ENCODE results near the gene CX3CL1.
"Not testable (repeated sequence)": the region's sequence is repeated elsewhere in the genome, so short reads cannot be mapped to it uniquely, and the experiment has no call there.

CX3CL1 gene

DNA sequence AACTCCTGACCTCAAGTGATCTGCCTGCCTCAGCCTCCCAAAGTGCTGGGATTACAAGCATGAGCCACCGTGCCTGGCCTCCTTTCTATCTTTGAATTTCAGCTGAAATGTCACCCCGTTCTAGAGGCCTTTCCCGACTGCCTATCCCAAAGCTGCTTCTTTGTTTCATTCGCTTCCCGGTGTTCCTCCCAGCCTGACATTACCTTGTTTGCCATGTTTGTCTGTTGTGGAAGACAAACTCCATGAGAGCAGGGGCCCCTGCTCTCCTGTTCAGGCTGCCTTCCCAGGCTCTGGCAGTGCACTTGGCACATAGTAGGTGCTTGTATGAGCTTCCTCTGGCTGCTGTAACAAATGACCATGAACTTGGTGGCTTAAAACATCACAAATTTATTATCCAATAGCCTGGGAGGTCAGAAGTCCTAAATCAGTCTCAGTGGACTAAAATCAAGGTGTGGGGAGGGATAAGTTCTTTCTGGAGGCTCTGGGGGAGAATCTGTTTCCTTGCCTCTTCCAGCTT, 16.3 kb upstream of the CX3CL1 start:
- no peak for DNase-seq (ENCODE audit: low read depth)
- no peak overlapping the region for H3K4me3 ChIP-seq (ENCODE audit: low read depth, low read length)

DNA sequence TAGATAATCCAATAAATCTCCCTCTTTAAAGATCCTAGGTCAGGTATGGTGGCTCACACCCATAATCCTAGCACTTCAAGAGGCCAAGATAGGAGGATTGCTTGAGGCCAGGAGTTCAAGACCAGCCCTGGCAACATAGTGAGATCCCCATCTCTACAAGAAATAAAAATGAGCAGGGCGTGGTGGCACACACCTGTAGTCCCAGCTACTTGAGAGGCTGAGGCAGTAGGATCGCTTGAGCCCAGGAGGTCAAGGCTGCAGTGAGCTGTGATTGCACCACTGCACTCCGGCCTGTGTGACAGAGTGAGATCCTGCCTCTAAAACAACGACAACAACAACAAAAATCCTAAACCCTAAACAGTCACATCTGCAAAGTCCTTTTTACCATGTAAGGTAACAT, 15.7 kb upstream of the CX3CL1 start:
- DNase-seq (ENCODE audit: low read depth): no peak

DNA sequence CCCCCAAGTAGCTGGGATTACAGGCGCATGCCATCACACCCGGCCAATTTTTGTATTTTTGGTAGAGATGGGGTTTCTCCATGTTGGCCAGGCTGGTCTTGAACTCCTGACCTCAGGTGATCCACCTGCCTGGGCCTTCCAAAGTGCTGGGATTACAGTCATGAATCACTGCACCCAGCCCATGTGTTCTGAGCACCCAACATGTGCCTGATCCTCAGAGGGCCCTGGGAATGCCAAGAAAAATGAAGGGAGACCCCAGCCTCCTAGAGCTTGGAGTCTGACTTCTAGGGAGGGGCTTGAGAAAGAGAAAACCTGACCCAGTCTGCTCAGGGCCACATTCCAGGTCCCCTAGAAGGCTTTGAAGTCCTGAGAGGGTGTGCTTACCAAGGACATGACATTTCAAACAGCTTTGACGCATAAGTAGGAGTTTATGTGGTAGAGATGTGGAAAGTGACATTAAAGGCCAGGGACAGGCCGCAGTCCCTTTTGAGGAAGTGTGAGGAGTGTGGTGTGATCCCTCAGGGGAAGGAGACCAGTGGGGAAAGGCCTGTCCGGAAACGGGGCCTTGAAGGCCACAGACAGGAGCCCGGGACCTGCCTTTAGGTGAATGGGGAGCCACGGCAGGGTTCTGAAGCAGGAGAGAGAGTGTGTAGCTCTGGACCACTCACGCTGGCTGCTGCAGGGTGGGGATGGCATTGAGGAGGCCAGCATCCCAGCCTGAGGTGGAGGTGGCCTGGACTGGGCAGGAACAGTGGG, 14.8 kb upstream of the CX3CL1 start:
- no peak overlapping the region for H3K4me3 ChIP-seq (ENCODE audit: low read depth, low read length)
- DNase-seq (ENCODE audit: low read depth): no peak

More for the DNA sequence above, 15.7 kb upstream of the CX3CL1 start:
- no peak overlapping the region for H3K4me3 ChIP-seq (ENCODE audit: low read depth, low read length)

DNA sequence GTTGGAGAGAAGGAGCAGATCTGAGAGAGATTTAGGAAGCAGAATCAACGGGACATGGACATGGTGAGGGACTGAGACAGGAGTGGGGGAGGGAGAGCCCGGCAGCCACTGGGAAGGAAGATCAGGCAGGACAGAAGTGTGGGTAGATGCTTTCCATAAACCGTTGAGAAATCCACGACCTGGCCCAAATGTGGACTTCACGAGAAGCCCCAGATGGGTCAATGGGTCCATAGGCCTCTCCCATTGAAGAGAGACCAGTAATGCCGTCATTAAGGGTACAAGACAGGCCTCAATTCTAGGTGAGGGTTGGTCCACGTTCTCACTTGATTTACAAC, 14.2 kb upstream of the CX3CL1 start:
- no peak for DNase-seq (ENCODE audit: low read depth)
- H3K4me3 ChIP-seq (ENCODE audit: low read depth, low read length): no peak overlapping the region

DNA sequence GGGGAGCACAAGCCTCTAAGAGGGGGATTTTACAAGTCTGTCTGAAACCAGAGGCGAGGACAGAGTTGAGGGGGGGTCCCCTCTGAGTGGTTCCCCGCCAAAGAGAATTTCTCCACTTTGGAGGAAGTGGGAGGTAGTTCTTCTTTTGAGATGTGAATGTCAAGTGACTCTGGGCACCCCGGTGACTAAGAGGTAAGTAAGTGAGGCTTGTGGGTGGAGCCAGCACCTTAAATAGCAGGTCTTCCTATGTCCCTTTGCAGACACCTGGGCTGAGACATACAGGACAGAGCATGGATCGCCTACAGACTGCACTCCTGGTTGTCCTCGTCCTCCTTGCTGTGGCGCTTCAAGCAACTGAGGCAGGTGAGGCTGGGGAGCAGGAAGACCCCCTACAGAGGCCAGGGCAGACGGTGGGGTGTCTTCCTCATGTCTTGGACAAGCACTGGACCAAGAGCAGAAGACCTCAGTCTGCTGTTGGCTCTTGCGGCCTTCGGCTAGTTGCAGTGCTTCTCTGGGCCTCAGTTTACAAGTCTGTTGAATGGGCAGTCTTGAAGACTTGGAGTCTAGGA, 13.7 kb upstream of the CX3CL1 start, which contains the start of gene CCL22:
CCL22 (plus strand) TSS at position 257 of the 569 bp plus-strand sequence; CDS start at position 291, 34 bp downstream.
- DNase-seq (ENCODE audit: low read depth): no peak
- no peak within 1 kb of the TSS for H3K4me3 ChIP-seq (ENCODE audit: low read depth, low read length)

DNA sequence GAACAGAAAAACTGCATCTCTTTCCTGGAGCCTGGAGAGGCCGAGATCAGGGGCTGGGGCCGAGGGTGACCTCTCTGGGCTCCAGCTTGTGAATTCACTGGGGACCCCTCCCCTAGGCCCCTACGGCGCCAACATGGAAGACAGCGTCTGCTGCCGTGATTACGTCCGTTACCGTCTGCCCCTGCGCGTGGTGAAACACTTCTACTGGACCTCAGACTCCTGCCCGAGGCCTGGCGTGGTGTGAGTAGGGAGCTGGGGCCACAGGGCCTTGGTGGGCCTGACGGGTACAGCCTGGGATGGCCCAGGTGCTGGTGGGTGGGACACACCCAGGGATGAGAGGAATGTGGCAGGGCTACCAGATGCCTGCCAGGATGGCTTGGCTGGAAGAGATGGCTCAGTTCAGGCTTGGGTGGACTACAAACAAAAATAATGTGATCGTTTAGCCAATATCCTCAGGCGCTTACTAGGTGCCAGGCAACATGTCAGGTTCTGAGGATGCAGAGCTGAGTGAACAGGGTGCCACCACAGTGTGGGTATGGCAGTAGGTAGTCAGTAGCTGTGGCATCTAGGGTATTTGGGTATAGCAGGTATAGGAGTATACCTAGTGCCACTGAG, 11.9 kb upstream of the CX3CL1 start:
- DNase-seq (ENCODE audit: low read depth): no peak

DNA sequence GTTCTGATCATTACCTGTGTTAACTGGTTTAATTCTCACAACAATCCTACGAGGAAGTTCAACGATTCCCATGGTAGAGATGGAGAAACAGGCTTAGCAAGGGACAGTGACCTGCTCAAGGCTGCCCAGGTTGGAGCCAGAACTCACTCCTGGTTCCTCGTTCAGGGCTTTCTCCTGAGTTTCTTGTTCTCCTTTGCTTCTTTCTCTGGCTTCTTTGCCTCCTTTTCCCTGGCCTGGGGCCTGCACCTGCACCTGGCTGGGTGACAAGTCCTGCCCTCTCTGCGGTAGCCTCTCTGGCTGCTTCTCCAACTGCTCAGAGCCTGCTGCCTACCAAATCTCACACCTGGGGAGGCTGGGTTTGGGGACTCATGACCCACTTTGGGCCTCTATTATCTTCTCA, 10.9 kb upstream of the CX3CL1 start:
- no peak overlapping the region for H3K4me3 ChIP-seq (ENCODE audit: low read depth, low read length)
- no peak for DNase-seq (ENCODE audit: low read depth)

More for the DNA sequence above, 11.9 kb upstream of the CX3CL1 start:
- H3K4me3 ChIP-seq (ENCODE audit: low read depth, low read length): no peak overlapping the region

DNA sequence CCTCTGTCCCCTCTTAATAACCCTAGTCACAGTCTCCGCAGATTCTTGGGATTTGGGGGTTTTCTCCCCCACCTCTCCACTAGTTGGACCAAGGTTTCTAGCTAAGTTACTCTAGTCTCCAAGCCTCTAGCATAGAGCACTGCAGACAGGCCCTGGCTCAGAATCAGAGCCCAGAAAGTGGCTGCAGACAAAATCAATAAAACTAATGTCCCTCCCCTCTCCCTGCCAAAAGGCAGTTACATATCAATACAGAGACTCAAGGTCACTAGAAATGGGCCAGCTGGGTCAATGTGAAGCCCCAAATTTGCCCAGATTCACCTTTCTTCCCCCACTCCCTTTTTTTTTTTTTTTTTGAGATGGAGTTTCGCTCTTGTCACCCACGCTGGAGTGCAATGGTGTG, 8.1 kb upstream of the CX3CL1 start:
- no peak for DNase-seq (ENCODE audit: low read depth)
- no peak overlapping the region for H3K4me3 ChIP-seq (ENCODE audit: low read depth, low read length)

DNA sequence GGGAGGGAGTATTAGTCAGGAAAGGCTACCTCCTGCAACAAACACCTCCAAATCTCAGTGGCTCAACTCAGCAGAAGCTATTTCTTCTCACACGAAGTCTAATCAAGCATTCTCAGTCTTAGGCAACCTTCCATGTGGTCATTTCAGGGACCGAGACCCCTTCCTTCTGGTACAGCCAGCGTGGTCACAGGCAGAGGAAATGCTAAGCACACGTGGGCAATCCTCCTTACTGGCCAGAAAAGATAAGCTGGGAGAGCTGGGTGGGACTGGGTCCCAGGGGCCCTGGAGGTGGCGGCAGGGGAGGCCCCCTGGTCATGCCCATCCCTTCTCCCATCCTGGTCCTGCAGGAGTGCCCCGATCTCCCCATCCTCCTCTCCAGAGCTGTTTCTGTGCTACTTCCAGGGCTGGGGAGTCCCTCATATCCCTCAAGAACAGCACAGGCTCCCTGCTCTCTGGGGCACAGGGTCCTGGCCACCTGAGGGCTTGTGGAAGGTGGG, 5.7 kb upstream of the CX3CL1 start:
- H3K4me3 ChIP-seq (ENCODE audit: low read depth, low read length): no peak overlapping the region
- DNase-seq (ENCODE audit: low read depth): no peak

DNA sequence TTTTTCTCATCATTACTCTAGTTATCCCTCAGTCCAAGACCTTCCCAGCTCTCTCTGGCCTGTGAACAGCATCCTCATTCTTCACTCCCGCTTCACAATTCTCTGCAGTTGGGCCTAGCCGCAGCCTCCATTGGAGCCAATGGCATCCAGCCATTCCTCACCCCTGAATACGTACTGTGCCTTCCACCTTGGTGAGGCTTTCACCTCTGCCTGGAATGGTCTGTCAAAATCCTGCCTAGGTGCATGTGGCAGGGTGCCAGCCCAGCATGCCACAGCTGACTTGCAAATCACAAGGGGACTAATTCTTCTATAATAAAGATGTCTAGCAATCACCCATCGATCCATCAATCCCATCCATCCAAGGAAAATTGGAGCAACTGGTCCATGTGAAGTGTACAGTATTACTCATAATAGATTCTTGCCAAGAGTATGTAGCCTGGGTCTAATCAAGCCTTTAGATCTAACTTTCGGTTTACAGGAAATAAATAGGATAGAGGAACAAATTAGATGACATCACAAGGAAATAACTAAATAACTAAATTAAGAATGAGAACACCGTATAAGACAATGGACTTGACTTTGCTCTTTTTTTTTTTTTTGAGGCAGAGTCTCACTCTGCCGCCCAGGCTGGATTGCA, 5.1 kb upstream of the CX3CL1 start:
- no peak overlapping the region for H3K4me3 ChIP-seq (ENCODE audit: low read depth, low read length)
- DNase-seq (ENCODE audit: low read depth): no peak

DNA sequence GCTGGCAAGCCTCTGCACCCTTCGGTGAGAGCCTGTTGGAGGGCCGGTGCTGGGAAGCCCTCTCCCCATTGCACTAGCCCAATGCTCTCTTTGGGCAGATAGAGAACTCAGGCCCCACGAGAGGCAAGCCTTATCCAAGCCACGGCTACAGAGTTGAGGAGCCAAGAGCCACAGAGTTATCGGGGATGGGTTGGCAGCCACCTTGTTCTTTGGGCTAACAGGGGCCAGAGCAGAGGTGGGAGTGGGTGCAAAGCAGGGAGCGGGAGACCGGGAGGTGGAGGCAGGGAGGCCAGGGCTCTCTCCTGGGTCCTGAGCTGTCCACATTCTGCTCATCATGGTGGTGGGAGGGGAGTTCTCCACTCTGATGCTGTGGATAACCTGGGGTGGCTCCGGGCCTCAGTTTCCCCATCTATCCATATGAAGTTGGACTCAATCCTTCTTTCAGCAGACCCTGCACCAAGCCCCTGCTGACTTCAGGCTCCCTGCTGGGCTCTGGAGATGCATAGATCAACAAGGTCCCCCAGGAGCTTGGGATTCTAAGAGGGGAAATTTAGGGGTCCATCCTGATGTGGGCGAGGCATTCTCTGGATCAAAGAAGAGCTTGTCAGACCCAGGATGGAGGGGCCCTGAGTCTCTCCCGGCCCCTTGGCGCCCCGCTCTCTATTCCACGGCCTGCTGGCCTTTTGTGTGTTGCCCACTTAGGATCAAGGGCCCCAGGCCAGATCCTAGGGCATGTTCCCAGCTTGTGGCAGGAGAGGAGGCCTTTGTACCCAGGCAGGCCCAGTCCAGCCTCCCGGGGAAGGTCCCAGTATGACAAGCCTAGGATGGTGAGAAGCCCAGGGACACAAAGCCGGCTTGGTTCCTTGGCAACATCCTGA, 557 bp upstream of the CX3CL1 start:
- H3K4me3 ChIP-seq (ENCODE audit: low read depth, low read length): peak overlapping the region; percentile 25
- DNase-seq (ENCODE audit: low read depth): no peak

DNA sequence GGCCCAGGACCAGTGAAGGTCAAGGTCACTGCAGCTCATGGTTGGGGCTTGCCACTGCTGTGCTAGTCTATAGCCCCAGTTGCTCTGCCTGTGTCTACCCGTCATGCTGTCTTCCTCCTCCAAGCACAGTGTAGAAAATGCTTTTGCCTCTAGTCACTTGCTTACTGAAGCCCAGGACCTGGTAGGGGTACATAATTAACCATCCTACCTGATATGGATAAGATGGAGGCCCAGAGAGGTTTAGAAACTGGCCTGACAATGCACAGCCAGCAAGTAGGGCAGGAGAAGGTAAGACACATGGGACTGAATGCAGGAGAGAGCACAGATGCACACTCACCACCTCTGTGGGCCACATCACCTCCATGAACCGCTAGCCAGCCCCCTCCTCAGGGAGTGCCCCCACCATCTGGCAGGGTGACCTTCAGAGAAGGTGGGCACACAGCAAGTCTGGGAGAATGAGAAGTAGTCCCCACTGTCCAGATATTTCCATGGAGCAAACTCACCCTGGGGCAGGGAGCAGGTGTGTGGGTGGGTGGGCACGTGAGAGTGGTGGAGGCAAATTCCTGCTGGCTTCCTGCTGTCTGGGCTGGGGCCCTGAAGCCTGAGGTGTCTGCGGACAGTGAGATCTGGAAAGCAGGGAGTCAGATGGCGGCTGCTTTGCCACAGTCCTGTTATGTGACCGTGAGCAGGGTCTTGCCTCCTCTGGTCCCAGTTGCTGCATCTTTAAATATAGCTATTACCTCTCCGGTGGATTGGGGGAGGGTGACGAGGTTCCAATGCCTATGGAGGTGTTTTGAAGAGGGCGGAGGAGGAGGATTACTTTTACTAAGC, 1.0 kb downstream of the CX3CL1 start:
- no peak overlapping the region for H3K4me3 ChIP-seq (ENCODE audit: low read depth, low read length)
- no peak for DNase-seq (ENCODE audit: low read depth)

DNA sequence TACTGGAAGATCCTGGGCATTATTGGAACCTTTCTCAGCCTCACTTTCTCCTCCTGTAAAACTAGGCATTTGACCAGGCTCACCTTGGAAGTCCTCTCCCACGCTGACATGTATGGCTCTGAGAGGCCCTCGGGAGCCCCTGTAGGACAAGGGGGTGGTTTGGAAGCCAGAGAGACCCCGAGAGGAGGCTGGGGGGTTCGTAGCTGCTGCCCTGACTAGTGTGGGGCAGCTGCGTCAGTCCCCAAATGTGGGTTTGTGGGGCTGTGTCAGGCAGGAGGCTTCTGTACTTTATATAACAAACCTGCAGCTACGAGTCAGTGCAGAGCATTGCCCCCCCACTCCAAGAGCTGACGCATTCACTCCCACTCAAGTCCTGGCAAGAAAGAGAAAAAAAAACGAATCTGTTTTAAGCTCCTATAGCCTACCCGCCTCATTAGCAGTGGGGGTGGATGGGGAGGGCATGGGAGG, 1.8 kb downstream of the CX3CL1 start:
- no peak overlapping the region for H3K4me3 ChIP-seq (ENCODE audit: low read depth, low read length)
- DNase-seq (ENCODE audit: low read depth): no peak

DNA sequence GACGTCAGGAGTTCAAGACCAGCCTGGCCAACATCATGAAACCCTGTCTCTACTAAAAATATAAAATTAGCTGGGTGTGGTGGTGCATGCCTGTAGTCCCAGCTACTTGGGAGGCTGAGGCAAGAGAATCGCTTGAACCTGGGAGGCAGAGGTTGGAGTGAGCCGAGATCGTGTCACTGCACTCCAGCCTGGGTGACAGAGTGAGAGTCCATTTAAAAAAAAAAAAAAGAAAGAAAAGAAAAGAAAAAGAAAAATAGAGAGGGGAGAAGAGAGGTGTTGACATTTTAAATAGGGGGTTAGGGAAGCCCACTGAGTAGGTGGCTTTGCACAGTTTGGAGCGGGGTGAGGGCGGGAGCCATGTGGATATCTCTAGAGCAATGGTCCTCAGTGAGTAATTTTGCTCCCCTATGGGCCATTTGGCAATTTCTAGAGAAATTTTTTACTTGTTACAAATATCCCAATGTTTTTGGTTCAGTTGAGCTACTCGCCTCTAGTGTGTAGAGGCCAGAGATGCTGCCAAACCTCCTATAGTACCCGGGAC, 2.7 kb downstream of the CX3CL1 start:
- not testable (repeated sequence) for DNase-seq (ENCODE audit: low read depth); H3K4me3 ChIP-seq (ENCODE audit: low read depth, low read length)

DNA sequence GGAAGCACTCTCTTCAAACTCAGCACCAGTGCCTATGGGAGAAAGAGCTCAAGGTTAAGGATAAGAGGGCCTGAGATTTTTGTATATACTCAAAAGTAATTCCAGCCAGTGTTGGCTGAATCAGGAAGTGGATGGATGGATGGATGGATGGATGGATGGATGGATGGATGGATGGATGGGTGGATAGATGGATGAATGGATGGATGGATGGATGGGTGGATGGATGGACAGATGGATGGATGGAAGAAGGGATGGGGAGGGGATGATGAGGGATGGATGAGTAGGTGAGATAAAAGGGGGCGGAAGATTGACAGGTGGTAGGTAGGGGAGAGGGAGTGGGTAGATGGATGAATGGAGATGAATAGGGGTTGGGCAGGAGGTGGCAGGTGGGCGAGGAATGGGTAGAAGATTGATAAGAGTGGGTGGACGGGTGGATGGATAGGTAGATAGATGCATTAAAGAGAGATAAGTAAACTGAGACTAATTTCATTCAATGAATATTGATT, 4.1 kb downstream of the CX3CL1 start:
- no peak for DNase-seq (ENCODE audit: low read depth)

DNA sequence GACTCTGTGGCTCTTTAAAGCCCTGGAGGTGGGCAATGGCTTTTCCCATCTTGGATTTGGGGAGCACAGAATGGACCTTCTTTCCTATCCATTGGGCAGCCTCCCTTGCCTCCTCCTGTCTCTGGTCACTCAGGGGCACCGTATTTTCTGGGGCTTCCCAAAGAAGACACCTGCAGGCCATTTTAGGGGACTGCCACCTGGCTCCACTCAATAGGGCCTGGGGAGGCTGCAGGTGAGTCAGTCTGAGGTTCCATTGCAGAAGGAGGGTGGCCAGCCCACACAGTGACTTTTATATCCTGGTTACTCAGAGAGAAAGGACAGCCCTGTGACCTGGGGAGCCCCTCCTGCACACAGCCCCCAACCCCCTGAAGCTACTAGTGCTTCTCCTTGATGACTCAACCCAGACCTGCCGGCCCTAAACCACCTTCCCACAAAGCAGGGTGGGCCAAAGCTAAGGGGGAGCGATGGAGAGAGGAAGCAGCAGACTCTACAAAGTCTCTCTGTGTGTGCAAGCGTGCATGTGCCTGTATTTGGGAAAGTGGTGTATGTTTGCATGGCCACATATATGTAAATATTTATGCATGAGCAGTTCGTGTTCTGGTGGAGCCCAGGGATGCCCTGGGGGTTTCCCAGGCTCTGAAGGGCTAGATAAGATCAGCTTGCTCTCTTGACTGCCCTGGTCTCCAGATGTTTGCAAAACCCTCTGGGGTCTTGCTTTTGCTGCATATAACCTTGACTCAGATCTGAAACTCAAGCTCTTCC, 5.0 kb downstream of the CX3CL1 start:
- no peak overlapping the region for H3K4me3 ChIP-seq (ENCODE audit: low read depth, low read length)
- DNase-seq (ENCODE audit: low read depth): no peak

More for the DNA sequence above, 4.1 kb downstream of the CX3CL1 start:
- H3K4me3 ChIP-seq (ENCODE audit: low read depth, low read length): no peak overlapping the region

DNA sequence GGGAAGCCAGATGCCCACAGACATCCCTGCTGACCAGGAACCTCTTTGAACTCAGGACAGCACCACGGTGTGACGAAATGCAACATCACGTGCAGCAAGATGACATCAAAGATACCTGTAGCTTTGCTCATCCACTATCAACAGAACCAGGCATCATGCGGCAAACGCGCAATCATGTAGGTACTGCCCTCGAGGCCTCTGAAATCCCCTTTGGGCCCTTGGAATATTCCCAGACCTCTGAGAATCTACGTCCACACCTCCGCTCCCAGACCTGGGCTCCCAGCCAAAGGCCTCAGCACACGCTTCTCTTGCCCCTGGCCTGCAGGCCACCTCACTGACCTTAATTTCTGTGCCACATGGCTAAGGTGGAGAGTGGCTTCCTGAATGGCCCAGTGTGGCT, 7.3 kb downstream of the CX3CL1 start:
- H3K4me3 ChIP-seq (ENCODE audit: low read depth, low read length): no peak overlapping the region
- no peak for DNase-seq (ENCODE audit: low read depth)
